Smooth muscle cell (in vitro differentiated cells): ENCODE measurements around the gene LAMC2. TPM values are rescaled to one million over a fixed set of nuclear protein-coding genes. Genes with fewer than 3 reads are reported as not detected.
A peak's percentile ranks its signal among the peaks of the same experiment; 100 is the strongest.
"Not testable (repeated sequence)": the region's sequence is repeated elsewhere in the genome, so short reads cannot be mapped to it uniquely, and the experiment has no call there.

Experiments
- DNase-seq: peaks from one replicate; lab custom pipeline; 2025; ENCODE audit not compliant: unreplicated experiment; lab: John Stamatoyannopoulos, UW
- H2AFZ ChIP-seq: fragments of 200-600 bp; sonication (generic); 2 replicates; pipeline ENCODE4 v1.6.0; 2016; ENCODE audit warnings: antibody characterized with exemption, low read depth, mild to moderate bottlenecking
- H3F3A ChIP-seq: fragments of 200-600 bp; sonication (generic); 2 replicates; pipeline ENCODE4 v1.6.0; 2017; ENCODE audit warnings: antibody characterized with exemption, low read depth
- H3K27ac ChIP-seq: fragments of 200-600 bp; sonication (generic); 2 replicates; pipeline ENCODE4 v1.5.1; 2016; ENCODE audit warnings: low read depth, mild to moderate bottlenecking
- H3K27me3 ChIP-seq: fragments of 200-600 bp; sonication (generic); 2 replicates; pipeline ENCODE4 v1.6.1; 2016; ENCODE audit warnings: low read depth, mild to moderate bottlenecking
- H3K36me3 ChIP-seq: fragments of 200-600 bp; sonication (generic); 2 replicates; pipeline ENCODE4 v1.5.1; 2016; ENCODE audit warnings: low read depth
- H3K4me1 ChIP-seq: fragments of 200-600 bp; sonication (generic); 2 replicates; pipeline ENCODE4 v1.5.1; 2016; ENCODE audit warnings: low read depth
- H3K4me2 ChIP-seq: fragments of 200-600 bp; sonication (generic); 2 replicates; pipeline ENCODE4 v1.6.0; 2016; ENCODE audit warnings: mild to moderate bottlenecking
- H3K4me3 ChIP-seq: fragments of 200-600 bp; sonication (generic); 2 replicates; pipeline ENCODE4 v1.5.1; 2016; ENCODE audit warnings: mild to moderate bottlenecking
- H3K79me2 ChIP-seq: fragments of 200-600 bp; sonication (generic); 2 replicates; pipeline ENCODE4 v1.6.0; 2016; ENCODE audit warnings: low read depth, mild to moderate bottlenecking
- H3K9ac ChIP-seq: fragments of 200-600 bp; sonication (generic); 2 replicates; pipeline ENCODE4 v1.6.0; 2016; ENCODE audit warnings: low read depth
- H3K9me3 ChIP-seq: fragments of 200-600 bp; sonication (generic); replicated peaks from 2 replicates; pipeline ENCODE4 v1.5.1; 2016; ENCODE audit warnings: low read depth
- H4K20me1 ChIP-seq: fragments of 200-600 bp; sonication (generic); 2 replicates; pipeline ENCODE4 v1.6.0; 2016; ENCODE audit warnings: low read depth
- CTCF ChIP-seq: fragments of 200-600 bp; sonication (generic); IDR thresholded peaks from 2 replicates; pipeline ENCODE4 v1.5.1; 2017; ENCODE audit warnings: borderline replicate concordance, mild to moderate bottlenecking, antibody characterized with exemption; ENCODE audit not compliant: insufficient read depth, poor library complexity, severe bottlenecking
- WGBS: methylation state at CpG from one replicate; pipeline ENCODE4 v1.1.7; 2016; ENCODE audit warnings: low lambda C conversion rate; 5-methylcytosine and 5-hydroxymethylcytosine counted together
- polyA plus RNA-seq: library from polyadenylated mRNA; unstranded; fragments of >200 nt; fragmentation: Nextera tagmentation; extraction: Ambion mirVana; gene quantifications from 2 replicates; pipeline ENCODE4 v1.2.1, GENCODE V29; 2016
- total RNA-seq: library from RNA; depleted of rRNA; stranded (reverse); fragments of >200 nt; gene quantifications from 2 replicates; pipeline ENCODE4 v1.2.3, GENCODE V29; 2014

The LAMC2 gene
- total and polyA plus RNA-seq, 2 experiments from 2014 or later: 35.1 to 120 TPM

GRCh38 chr1:183144752-183145151 lies 41.3 kb upstream of the LAMC2 start:
- H3K4me1 ChIP-seq: peaks cover 5% of the 10 kb centered on the region
- H3K4me3 ChIP-seq: no peak overlapping the region
- no peak overlapping the region for H3K27ac ChIP-seq
- peaks cover 8% of the 10 kb centered on the region for H3K36me3 ChIP-seq
- H3K9me3 ChIP-seq: no peaks in the 10 kb centered on the region
- WGBS: 93% methylated on average over 3 of the region's 3 CpGs
- TF ChIP-seq CTCF: no peak
- no peak overlapping the region for H2AFZ ChIP-seq
- H3K4me2 ChIP-seq: no peak overlapping the region
- no peaks in the 10 kb centered on the region for H3K79me2 ChIP-seq
- H3F3A ChIP-seq: peaks cover 3% of the 10 kb centered on the region
- no peak for DNase-seq
- H3K27me3 ChIP-seq: no peaks in the 10 kb centered on the region
- no peak overlapping the region for H3K9ac ChIP-seq
- H4K20me1 ChIP-seq: no peaks in the 10 kb centered on the region

GRCh38 chr1:183147735-183148134 lies 38.3 kb upstream of the LAMC2 start:
- H2AFZ ChIP-seq: no peak overlapping the region
- H3K27me3 ChIP-seq: no peaks in the 10 kb centered on the region
- WGBS: 72% methylated on average over 2 of the region's 2 CpGs
- no peaks in the 10 kb centered on the region for H3K9me3 ChIP-seq
- TF ChIP-seq CTCF: no peak
- no peak for DNase-seq
- no peaks in the 10 kb centered on the region for H3K36me3 ChIP-seq
- no peak overlapping the region for H3K27ac ChIP-seq
- no peak overlapping the region for H3K4me3 ChIP-seq
- H3K79me2 ChIP-seq: no peaks in the 10 kb centered on the region
- peaks cover 5% of the 10 kb centered on the region for H3K4me1 ChIP-seq
- no peak overlapping the region for H3K9ac ChIP-seq
- H3K4me2 ChIP-seq: no peak overlapping the region
- no peaks in the 10 kb centered on the region for H4K20me1 ChIP-seq
- H3F3A ChIP-seq: peaks cover 3% of the 10 kb centered on the region

GRCh38 chr1:183148599-183148998 lies 37.5 kb upstream of the LAMC2 start:
- Histone ChIP-seq H3K4me2 (peak overlapping the region; percentile 57), H3K27me3 (no peaks in the 10 kb centered on the region), H3K79me2 (no peaks in the 10 kb centered on the region), H3K4me3 (no peak overlapping the region), H2AFZ (no peak overlapping the region), H3K36me3 (no peaks in the 10 kb centered on the region), H3K9ac (peak overlapping the region; percentile 44), H3F3A (peaks cover 3% of the 10 kb centered on the region), H3K4me1 (peaks cover 5% of the 10 kb centered on the region), H3K9me3 (no peaks in the 10 kb centered on the region), H3K27ac (peak overlapping the region; percentile 70), H4K20me1 (no peaks in the 10 kb centered on the region)
- WGBS: 24% methylated on average over 5 of the region's 5 CpGs
- TF ChIP-seq CTCF: no peak
- no peak for DNase-seq

- no peaks in the 10 kb centered on the region for H3K9me3 ChIP-seq
- TF ChIP-seq CTCF: no peak
- H3K79me2 ChIP-seq: no peaks in the 10 kb centered on the region
- no peaks in the 10 kb centered on the region for H4K20me1 ChIP-seq
- no peak overlapping the region for H2AFZ ChIP-seq
- peaks cover 3% of the 10 kb centered on the region for H3F3A ChIP-seq
- H3K27ac ChIP-seq: peak overlapping the region; percentile 70
- no peak overlapping the region for H3K4me3 ChIP-seq
- peak overlapping the region; percentile 57 for H3K4me2 ChIP-seq
- H3K27me3 ChIP-seq: no peaks in the 10 kb centered on the region
- WGBS: 80% methylated on average over 1 of the region's 1 CpG
- H3K4me1 ChIP-seq: peaks cover 5% of the 10 kb centered on the region
- no peak for DNase-seq
- no peaks in the 10 kb centered on the region for H3K36me3 ChIP-seq
- no peak overlapping the region for H3K9ac ChIP-seq
Measured at GRCh38 chr1:183149273-183149672, 36.8 kb upstream of the LAMC2 start.

GRCh38 chr1:183150032-183150431 lies 36.0 kb upstream of the LAMC2 start:
- not testable (repeated sequence) for DNase-seq, H4K20me1 ChIP-seq, H3K4me1 ChIP-seq, H3K4me2 ChIP-seq, H3K9ac ChIP-seq, H3K9me3 ChIP-seq, H3K27ac ChIP-seq, H3F3A ChIP-seq, H2AFZ ChIP-seq, H3K79me2 ChIP-seq, H3K36me3 ChIP-seq, H3K27me3 ChIP-seq, H3K4me3 ChIP-seq
- 94% methylated on average over 1 of the region's 1 CpG for WGBS
